ENCODE measurements around the gene TMEM187. TPM values are rescaled to one million over a fixed set of nuclear protein-coding genes. Genes with fewer than 3 reads are reported as not detected.
"Not testable (repeated sequence)": the region's sequence is repeated elsewhere in the genome, so short reads cannot be mapped to it uniquely, and the experiment has no call there.

TMEM187 gene
- total RNA-seq, 1 experiment from 2014 or later, result 16.6 TPM

DNA sequence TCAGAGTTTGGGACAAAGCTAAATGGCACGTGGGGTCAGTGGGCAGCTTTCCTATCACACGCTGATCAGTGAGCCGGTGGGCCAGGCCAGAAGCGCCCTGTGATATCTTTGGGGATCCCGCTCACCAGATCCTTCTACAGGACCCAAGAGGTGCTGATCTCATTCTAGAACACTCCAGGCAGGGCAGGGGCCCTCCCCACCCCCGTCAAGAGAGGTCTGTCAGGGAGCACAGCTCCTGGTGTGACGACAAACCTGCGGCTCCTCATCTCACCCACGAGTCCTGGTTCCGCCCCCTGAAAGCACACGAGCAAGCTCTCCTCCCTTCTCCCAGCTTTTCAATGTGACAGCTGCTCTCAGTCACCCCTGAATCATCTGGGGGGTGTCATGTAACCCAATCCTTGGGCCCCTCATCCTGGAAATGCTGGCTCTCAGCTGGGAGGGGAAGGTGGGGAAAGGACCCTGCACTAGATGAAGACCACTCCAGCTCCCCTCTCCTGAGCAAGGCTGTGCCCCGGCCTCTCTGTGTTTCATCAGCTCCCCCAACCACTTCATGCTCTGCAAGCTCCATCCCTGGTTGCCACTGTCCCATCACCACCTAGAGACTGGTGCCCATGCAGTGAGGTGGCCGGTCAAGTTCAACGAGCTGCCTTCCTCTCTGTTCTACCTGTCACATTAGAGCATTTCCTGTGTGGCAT lies 5.6 kb upstream of the TMEM187 start:
- no peak for DNase-seq (ENCODE audit: low read depth)
- in situ Hi-C loops (cut with HindIII; ENCODE audit: low pct_unique_long_range_greater_than_20kb, low sequenced_read_pairs), result no loop called here

DNA sequence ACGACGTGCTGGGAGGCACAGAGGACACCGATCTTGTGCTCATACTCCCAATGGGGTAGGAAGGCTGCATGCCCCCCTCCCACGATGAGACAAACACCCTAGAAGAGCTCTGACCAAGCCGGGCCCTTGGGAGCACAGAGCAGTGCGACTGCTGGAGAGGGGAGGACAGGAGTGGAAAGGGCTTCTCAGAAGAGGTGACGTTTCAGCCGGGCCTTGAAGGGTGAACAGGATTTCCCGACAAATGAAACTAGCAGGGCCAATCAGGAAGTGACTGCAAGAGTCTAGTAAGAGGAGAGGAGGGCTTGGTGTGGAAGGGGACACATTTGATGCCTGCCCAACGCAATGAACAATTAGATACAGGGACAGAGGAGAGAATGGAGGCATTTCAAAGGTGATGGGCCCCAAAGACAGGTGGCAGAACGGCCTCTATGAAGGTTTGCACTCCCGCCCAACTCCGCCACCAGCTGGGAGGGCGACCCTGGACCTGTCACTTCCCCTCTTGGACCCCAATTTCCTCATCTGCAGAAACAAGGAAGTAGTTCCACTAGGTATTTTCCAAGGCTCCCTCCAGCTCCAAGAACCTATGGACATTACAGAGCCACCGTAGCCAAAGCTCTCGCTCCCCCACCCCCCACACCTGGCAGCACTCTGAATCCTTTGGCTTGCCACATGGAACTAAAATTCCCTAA lies 4.9 kb upstream of the TMEM187 start:
- in situ Hi-C loops (cut with HindIII; ENCODE audit: low pct_unique_long_range_greater_than_20kb, low sequenced_read_pairs), result no loop called here
- no peak for DNase-seq (ENCODE audit: low read depth)

DNA sequence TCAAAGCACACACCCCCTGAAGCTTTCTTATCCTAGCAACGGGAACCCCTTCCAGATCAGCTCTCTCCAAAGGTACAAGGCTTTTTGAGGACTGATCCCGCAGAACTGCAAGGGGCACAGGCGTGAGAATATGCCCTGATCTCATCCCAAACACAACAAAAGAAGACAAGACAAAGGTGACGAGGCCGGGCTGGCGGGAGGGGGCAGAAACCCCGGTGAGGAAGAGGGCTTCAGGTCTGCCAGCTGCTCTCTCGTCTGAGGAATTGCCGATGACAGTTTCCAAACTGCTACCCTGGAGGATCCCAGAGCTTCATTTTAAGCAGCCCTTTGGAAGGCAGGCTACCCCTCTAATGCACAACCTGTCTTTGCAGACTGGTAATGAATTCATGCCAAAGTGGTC lies 4.3 kb upstream of the TMEM187 start:
- in situ Hi-C loops (cut with HindIII; ENCODE audit: low pct_unique_long_range_greater_than_20kb, low sequenced_read_pairs), result no loop called here
- DNase-seq (ENCODE audit: low read depth), result no peak

DNA sequence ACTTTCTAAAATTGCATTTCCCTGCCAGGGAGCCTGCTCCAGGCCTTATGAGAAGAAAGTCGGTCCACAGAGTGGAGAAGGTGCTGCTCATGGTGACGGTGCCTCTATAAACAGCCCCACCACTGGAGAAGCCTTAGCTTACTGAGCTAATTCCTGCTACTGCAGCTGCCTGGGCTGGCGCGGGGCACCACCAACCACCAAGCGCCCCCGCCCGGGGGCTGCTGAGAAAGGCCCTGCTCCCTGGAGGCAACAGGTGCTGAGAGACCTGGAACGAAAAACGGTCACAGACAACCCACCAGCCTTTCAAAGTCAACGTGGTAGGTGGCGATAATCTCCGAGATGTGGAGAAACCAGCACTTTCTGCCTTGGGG lies 3.8 kb upstream of the TMEM187 start:
- in situ Hi-C loops (cut with HindIII; ENCODE audit: low pct_unique_long_range_greater_than_20kb, low sequenced_read_pairs), result no loop called here

DNA sequence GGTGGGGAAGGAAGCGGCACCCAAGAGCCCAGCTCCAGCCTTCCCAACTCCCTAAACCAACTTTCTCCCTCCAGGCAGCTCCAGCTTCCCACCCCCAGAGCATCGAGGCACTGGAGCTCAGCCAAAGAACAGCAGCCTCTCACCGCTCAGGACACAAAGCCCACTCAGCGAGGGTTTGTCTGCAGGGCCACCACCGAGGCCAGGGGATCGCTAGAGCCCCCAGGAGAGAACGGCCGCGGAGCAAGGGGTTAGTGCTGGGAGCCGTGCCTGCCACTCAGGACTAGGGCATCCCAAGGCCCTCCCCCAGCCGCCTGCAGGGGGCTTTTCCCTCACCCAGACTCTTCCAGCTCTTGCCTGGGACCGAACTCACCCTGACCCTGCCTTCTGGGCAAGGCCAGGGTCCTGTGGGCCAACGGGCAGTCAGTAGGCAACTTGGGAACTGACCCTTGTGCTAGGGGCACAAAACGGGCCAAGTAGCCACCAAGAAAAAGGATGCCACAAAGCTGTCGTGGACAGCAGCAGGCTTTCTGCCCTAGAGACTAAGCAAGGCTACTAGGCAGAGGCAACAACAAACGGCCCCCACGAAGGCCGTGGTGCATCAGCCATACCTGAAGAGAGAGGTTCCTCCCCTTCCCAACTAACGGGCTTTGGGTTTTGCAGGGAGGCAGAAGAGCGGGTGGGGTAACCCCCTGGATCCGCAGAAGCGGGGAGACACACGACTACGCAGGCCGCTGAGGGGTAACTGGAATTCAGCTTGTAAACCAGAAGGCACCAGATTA lies 3.2 kb upstream of the TMEM187 start:
- in situ Hi-C loops (cut with HindIII; ENCODE audit: low pct_unique_long_range_greater_than_20kb, low sequenced_read_pairs), result no loop called here

More for the DNA sequence above, 3.8 kb upstream of the TMEM187 start:
- DNase-seq (ENCODE audit: low read depth), result no peak

DNA sequence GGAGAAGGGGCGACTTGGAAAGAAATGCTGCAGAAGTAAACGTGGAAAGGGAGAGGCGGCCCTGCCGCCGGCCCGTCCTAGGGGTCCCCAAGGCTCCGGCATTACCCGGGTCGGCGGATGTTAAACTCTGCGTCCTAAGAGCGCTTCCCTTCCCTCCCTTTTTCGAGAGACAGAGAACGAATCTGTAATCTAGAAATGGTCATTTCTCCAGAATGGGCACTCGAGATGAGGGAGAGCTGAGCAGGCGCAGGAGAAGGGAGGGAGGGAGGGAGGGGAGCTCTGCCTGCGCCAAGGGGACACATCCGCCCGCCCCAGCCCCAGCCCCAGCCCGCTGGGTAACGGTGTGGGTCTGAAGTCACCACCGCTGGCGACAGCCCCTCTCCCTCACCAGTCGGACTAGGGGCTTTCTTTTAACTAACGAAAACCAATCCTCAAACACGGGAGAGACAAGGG lies 2.6 kb upstream of the TMEM187 start:
- peak; percentile 22 for DNase-seq (ENCODE audit: low read depth)
- in situ Hi-C loops (cut with HindIII; ENCODE audit: low pct_unique_long_range_greater_than_20kb, low sequenced_read_pairs), result no loop called here

More for the DNA sequence above, 3.2 kb upstream of the TMEM187 start:
- DNase-seq (ENCODE audit: low read depth), result no peak

DNA sequence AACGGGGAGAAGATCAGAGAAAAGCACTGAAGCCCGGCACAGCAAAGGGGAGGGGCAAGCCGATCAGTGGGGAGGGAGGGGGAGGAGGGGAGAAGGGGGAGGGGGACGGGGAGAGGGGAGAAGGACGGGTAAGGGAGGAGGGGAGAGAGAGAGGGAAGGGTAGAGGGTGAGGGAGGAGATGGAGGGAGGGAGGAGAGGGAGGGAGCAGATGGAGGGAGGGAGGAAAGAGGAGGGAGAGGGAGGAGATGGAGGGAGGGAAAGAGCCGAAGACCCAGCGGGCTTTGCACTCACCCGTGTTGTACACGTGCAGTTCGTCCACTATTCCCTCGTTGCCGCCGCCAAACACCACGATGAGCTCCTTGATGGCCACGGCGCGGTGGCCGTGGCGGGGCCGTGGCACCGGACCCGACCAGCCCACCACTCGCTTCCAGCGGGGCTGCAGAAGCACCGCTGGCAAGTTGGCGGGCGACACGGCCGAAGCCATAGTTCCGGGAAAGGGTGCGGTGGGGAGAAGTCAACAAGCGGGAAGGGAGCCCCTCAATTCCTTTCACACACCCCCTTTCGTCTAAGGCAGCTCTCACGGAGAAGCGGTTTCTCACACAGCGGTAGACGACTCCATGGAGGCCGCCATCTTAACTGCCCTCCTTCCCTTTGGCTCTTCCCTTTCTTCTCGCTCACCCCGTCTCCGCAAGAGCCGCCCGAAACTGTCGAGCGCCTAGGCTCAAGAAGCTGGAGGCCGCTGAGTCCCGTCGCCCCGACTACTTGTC lies 2.0 kb upstream of the TMEM187 start:
- in situ Hi-C loops (cut with HindIII; ENCODE audit: low pct_unique_long_range_greater_than_20kb, low sequenced_read_pairs), result no loop called here
- DNase-seq (ENCODE audit: low read depth), result peak; percentile 66

DNA sequence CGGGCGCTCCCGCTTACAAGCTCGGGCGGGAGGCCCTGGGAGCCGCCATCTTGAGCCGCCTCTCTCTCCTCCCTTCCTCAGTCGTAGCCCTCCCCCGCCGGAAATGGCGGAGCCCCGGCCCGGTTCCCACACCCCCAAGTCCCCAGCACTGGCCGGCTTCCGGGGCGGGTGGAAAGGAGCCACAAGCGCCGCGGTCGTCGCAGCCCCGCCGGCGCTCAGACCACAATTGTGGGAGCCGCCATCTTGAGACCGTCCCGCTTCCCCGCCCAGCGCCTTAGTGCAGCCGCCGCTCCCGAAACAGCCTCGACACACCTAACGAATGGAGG lies 1.5 kb upstream of the TMEM187 start:
- in situ Hi-C loops (cut with HindIII; ENCODE audit: low pct_unique_long_range_greater_than_20kb, low sequenced_read_pairs), result no loop called here
- peak; percentile 81 for DNase-seq (ENCODE audit: low read depth)

DNA sequence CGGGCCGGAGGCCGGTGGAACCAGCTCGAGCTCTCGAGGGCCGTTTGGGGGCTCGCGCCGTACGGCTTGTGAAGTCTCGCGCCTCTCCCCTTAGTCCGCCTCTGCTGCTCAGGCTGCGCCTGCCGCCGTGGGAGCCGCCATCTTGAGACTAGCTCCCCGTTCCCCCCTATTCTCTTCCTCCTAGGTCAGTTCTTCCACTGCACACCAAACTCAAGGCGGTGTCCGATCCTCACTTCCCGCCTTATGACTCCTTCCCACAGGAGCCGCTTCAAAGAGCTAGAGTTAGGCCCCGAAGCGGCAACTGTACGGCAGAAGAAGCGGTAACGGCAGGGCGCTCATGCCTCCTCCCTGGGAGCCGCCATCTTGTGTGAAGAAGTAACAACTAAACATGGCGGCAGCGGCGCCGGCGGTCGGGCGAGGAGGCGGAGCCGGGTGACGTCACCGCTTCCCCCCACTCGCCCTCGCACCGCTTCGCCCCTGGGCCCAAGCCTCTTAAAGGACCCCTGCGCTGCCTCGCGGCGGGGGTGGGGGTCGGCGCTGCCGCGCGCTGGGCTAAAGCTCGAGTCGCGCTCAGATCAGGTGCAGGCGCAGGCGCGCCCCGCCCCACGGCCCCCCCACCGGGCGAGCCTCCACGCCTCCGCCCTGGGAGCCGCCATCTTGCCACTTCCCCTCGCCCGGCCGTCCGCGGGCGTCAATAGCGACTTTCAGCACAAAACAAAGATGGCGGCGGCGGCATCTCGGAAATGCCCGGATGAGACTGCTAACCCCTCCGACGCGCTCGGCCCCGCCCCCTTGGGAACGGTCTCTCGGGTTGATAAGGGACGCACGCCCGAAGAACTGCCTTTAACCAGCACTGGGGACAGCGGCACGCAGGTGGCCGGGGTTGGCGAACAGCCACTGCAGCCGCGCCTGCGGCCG lies 845 bp upstream of the TMEM187 start, which contains the start of gene HCFC1:
Gene HCFC1, minus strand, starts transcription at position 369 of the 918 bp plus-strand sequence. CDS start 978 bp downstream, outside the sequence.
- peak; percentile 87 for DNase-seq (ENCODE audit: low read depth)
- in situ Hi-C loops (cut with HindIII; ENCODE audit: low pct_unique_long_range_greater_than_20kb, low sequenced_read_pairs), result no loop called here

DNA sequence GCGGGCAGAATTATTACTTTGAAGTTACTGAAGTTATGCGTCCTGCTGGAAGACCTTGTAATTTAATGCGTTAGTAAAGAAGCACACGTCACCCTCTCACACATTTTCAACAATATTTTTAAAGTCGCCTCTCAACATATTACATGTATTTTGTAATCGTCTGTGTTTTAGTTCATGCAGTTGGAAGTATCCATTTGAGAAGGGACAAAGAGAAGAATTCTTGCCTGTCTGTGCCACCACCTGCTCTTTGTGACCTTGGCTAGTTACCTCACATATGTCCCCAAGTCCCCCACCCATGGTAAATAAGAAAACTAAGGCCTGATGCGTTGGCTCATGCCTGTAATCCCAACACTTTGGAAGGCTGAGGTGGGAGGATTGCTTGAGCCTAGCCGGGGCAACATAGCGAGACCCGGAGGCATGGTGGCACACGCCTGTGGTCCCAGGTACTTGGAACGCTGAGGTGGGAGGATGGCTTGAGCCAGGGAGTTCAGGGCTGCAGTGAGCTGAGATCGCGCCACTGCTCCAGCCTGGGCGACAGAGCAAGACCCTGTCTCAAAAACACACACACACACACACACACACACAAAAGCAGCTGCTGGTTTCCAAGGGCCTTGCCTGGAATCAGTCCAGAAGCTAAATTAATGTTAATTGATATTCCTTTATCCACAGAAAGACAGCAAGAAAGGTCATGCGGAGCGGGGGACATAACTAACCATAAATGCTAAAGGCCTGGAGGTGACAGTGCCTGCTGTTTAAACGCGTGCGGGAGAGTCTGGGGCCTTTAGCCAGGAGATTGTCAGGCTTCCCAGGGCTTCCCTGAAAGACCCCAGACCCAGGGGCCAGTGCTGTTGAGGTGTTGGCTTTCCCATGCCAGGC lies 811 bp downstream of the TMEM187 start:
- in situ Hi-C loops (cut with HindIII; ENCODE audit: low pct_unique_long_range_greater_than_20kb, low sequenced_read_pairs), result no loop called here
- no peak for DNase-seq (ENCODE audit: low read depth)

DNA sequence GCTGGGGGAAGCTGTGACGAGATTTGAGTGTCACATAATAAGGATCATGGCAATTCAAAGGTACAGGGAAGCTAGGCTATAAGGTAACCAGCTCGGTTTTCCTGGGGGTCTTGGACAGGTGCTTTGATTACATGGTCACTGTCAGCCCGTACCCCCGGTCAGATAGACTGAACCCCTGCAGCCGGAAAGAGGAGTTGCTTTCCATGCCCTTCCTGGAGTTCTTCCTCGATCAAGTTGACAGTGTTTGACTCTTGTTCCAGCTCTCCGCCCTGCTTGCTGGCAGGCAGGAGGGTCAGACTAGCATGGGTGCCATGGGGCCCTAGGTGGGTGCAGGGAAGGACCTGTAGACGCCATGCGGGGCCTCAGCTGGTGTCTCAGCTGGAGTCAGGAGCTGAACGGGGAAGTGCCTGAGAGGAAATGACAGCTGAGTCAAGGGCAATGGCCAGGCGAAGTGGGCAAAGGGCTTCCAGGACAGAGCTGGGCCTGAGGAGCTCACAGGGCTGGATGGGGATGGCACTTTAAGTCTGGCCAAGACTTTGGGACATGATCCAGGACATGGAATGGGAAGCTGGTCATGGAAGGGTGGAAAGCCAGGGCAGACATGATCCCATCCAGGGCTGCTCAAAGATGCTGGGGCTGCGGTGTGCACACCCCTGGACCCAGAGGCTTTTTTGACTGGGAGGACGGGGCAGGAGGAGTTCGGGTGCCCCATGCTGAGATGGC lies 1.6 kb downstream of the TMEM187 start:
- DNase-seq (ENCODE audit: low read depth), result no peak
- in situ Hi-C loops (cut with HindIII; ENCODE audit: low pct_unique_long_range_greater_than_20kb, low sequenced_read_pairs), result no loop called here

DNA sequence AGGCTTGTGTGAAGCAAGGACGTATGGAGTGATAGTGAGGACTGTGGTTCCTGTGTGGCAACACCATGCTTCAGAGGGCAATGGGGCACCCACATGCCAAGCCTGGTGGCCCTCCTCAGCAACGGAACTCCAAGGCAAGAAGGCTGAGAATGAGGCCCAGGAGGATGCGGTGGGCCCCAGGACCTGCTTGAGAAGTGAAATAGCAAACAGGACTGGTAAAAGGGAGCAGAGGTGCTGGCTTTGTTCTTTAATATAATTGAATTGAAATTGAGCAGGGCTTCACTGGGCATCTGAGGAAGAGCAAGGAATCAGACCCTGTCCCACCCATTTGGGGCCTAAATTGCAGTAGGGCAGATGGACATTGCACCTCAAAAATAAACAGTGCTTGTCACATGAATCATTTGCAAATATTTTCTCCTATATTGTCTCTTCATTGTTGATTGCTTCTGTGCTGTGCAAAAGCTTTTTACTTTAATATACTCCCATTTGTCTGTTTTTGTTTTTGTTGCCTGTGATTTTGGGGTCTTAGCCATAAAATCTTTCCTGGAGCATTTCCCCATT lies 2.3 kb downstream of the TMEM187 start:
- in situ Hi-C loops (cut with HindIII; ENCODE audit: low pct_unique_long_range_greater_than_20kb, low sequenced_read_pairs), result no loop called here
- no peak for DNase-seq (ENCODE audit: low read depth)

DNA sequence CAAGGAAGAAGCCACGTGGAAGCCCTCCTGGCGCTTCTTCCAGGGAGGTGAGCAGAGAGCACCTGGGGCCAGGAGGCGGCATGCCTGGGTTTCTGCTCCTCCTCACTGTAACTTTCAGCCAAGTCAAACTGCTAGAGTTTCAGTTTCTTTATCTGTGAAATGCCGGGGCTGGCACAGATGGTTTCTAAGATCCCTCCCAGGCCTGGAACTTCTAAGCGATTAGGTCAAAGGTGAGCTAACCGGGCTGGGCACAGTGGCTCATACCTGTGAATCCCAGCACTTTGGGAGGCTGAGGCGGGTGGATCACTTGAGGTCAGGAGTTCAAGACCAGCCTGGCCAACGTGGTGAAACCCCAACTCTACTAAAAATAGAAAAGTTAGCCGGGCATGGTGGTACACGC lies 7.8 kb downstream of the TMEM187 start:
- DNase-seq (ENCODE audit: low read depth); in situ Hi-C loops (cut with HindIII; ENCODE audit: low pct_unique_long_range_greater_than_20kb, low sequenced_read_pairs): not testable (repeated sequence)

DNA sequence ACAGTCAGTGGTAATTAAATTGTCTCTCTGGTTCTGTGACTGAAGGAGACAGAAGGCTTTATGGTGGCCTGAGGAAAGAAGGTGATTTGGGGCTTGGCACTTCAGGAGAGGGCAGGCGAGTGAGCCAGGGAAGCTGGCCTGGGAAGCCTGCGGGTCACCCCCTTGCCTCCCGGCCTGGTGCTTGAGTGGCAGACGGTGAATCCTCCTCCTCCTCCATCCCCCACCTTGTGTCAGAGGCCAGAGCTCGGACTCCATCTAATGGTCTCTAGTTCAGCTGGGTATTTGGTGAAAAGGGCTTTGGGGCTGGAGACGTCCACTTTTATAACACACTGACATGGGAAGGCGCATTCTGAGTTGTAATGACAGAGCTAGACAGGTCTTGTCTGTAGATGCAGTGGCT lies 8.7 kb downstream of the TMEM187 start:
- in situ Hi-C loops (cut with HindIII; ENCODE audit: low pct_unique_long_range_greater_than_20kb, low sequenced_read_pairs), result no loop called here
- DNase-seq (ENCODE audit: low read depth), result no peak

DNA sequence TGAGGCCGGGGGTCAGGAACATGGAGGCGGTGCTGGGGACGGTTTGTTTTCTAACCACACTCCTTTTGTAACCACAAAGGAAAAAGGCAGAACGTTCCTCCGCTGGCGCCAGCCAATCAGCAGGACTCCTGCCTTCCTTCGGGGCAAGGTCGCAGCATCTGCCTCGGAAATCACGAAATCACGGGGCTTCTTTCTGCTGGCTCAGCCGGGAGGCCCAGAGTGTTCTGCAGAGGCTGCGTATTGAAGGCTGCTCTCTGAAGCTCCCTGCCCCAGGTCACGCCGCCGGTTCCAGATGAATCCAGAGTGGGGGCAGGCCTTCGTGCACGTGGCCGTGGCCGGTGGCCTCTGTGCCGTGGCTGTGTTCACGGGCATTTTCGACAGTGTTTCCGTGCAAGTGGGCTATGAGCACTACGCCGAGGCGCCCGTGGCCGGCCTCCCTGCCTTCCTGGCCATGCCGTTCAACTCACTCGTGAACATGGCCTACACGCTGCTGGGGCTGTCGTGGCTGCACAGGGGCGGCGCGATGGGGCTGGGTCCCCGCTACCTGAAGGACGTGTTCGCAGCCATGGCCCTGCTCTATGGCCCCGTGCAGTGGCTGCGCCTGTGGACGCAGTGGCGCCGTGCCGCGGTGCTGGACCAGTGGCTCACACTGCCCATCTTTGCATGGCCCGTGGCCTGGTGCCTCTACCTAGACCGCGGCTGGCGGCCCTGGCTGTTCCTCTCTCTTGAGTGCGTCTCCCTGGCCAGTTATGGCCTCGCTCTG lies 9.4 kb downstream of the TMEM187 start:
- DNase-seq (ENCODE audit: low read depth), result no peak
- in situ Hi-C loops (cut with HindIII; ENCODE audit: low pct_unique_long_range_greater_than_20kb, low sequenced_read_pairs), result no loop called here

Data from Caki2 (cell line).